Renal cortex interstitium (tissue), 11 donors: ENCODE measurements around the gene LBX2. TPM values are rescaled to one million over a fixed set of nuclear protein-coding genes. Genes with fewer than 3 reads are reported as not detected.
"Not testable (repeated sequence)": the region's sequence is repeated elsewhere in the genome, so short reads cannot be mapped to it uniquely, and the experiment has no call there.

Experiments
- DNase-seq, 11 donors: peaks; one replicate each; pipeline ENCODE4 v3.0.0-alpha.2; 2013; ENCODE audit warnings: low read depth in 9 of 11, low spot score in 4 of 11; ENCODE audit errors: extremely low read depth in 1 of 11
- polyA plus RNA-seq, 3 donors: library from polyadenylated mRNA; unstranded; fragments of 120-200 nt; gene quantifications; one replicate each; pipeline ENCODE4 v1.2.1, GENCODE V29; 2013; ENCODE audit not compliant: insufficient read length in 3 of 3

Gene LBX2
- polyA plus RNA-seq, 3 donors, result 3.4 to 5.3 (median 4.7) TPM

GRCh38 chr2:74470742-74471141, 28.7 kb downstream of the LBX2 start:
- not testable (repeated sequence) for DNase-seq

GRCh38 chr2:74464406-74464805, 35.0 kb downstream of the LBX2 start:
- no peak for DNase-seq

GRCh38 chr2:74462786-74463105, 36.7 kb downstream of the LBX2 start:
- DNase-seq, result no peak

- DNase-seq, result no peak
Measured at GRCh38 chr2:74462054-74462785, 37.2 kb downstream of the LBX2 start.

GRCh38 chr2:74461187-74462053, 38.0 kb downstream of the LBX2 start:
- no peak for DNase-seq

GRCh38 chr2:74460187-74460586, 39.2 kb downstream of the LBX2 start:
- not testable (repeated sequence) for DNase-seq

GRCh38 chr2:74459503-74460118, 39.8 kb downstream of the LBX2 start:
- not testable (repeated sequence) for DNase-seq

GRCh38 chr2:74458938-74459363, 40.5 kb downstream of the LBX2 start:
- DNase-seq, result no peak

- DNase-seq, result peak; percentile 100
Measured at GRCh38 chr2:74458132-74458937, 41.1 kb downstream of the LBX2 start, which contains the start of gene WBP1. TSS of gene WBP1 (plus strand) at chr2:74458438. CDS start at chr2:74458603, 165 bp downstream.

- peak in 2 of 11 donors; percentile 64 to 68 for DNase-seq
Measured at GRCh38 chr2:74457549-74458131, 41.8 kb downstream of the LBX2 start.

GRCh38 chr2:74457129-74457548, 42.3 kb downstream of the LBX2 start:
- DNase-seq, result peak in 1 of 11 donors; percentile 23

- DNase-seq, result peak; percentile 96 to 100 (median 98)
Measured at GRCh38 chr2:74454654-74455511, 44.5 kb downstream of the LBX2 start, which contains the start of gene INO80B. TSS of gene INO80B (plus strand) at chr2:74455087. CDS start at chr2:74455117, 30 bp downstream.

- no peak for DNase-seq
Measured at GRCh38 chr2:74450570-74451190, 48.7 kb downstream of the LBX2 start.

GRCh38 chr2:74448771-74449170, 50.6 kb downstream of the LBX2 start:
- DNase-seq, result no peak
